ENCODE results near the gene TSHZ2.
A peak's percentile ranks its signal among the peaks of the same experiment; 100 is the strongest.
"Not testable (repeated sequence)": the region's sequence is repeated elsewhere in the genome, so short reads cannot be mapped to it uniquely, and the experiment has no call there.

TSHZ2 gene

GRCh38 chr20:53023732-53024520 is 51.8 kb downstream of the TSHZ2 start:
- H3K4me3 ChIP-seq (ENCODE audit: low read depth, low read length) = no peak overlapping the region
- no peaks in the 10 kb centered on the region for H3K36me3 ChIP-seq
- H3K27me3 ChIP-seq = no peaks in the 10 kb centered on the region
- no peaks in the 10 kb centered on the region for H3K9me3 ChIP-seq
- DNase-seq = no peak
- peaks cover 11% of the 10 kb centered on the region for H3K4me1 ChIP-seq
- TF ChIP-seq CTCF (IDR thresholded peaks at IDR 0.05; ENCODE audit: low read depth, low read length) = no peak

GRCh38 chr20:53024653-53025052 is 52.5 kb downstream of the TSHZ2 start:
- not testable (repeated sequence) for H3K27me3 ChIP-seq; H3K9me3 ChIP-seq; H3K4me3 ChIP-seq (ENCODE audit: low read depth, low read length); DNase-seq; H3K36me3 ChIP-seq
- peaks cover 11% of the 10 kb centered on the region for H3K4me1 ChIP-seq

- no peak for DNase-seq
- no peaks in the 10 kb centered on the region for H3K36me3 ChIP-seq
- H3K27me3 ChIP-seq = no peaks in the 10 kb centered on the region
- no peak for TF ChIP-seq CTCF (IDR thresholded peaks at IDR 0.05; ENCODE audit: low read depth, low read length)
- H3K9me3 ChIP-seq = no peaks in the 10 kb centered on the region
- no peak overlapping the region for H3K4me3 ChIP-seq (ENCODE audit: low read depth, low read length)
- H3K4me1 ChIP-seq = no peaks in the 10 kb centered on the region; the same call in 1 of the 2 replicates
These were observed 54.9 kb downstream of the TSHZ2 start for GRCh38 chr20:53027089-53027488.

GRCh38 chr20:53028337-53029007 is 56.3 kb downstream of the TSHZ2 start:
- Histone ChIP-seq H3K9me3 (no peaks in the 10 kb centered on the region), H3K36me3 (no peaks in the 10 kb centered on the region), H3K4me1 (no peaks in the 10 kb centered on the region; the same call in 1 of the 2 replicates), H3K27me3 (no peaks in the 10 kb centered on the region), H3K4me3 (ENCODE audit: low read depth, low read length) (no peak overlapping the region)
- no peak for DNase-seq
- TF ChIP-seq CTCF (IDR thresholded peaks at IDR 0.05; ENCODE audit: low read depth, low read length) = no peak

- H3K4me1 ChIP-seq = no peaks in the 10 kb centered on the region; the same call in 1 of the 2 replicates
- no peak overlapping the region for H3K4me3 ChIP-seq (ENCODE audit: low read depth, low read length)
- no peaks in the 10 kb centered on the region for H3K27me3 ChIP-seq
- H3K36me3 ChIP-seq = no peaks in the 10 kb centered on the region
- no peak for DNase-seq
- TF ChIP-seq CTCF (IDR thresholded peaks at IDR 0.05; ENCODE audit: low read depth, low read length) = peak; percentile 11; the same call in 1 of the 2 replicates
- no peaks in the 10 kb centered on the region; the same call in 1 of the 2 replicates for H3K9me3 ChIP-seq
These were observed 57.9 kb downstream of the TSHZ2 start for GRCh38 chr20:53030061-53030460.

- no peak for TF ChIP-seq CTCF (IDR thresholded peaks at IDR 0.05; ENCODE audit: low read depth, low read length)
- no peak for DNase-seq
- no peak overlapping the region for H3K4me3 ChIP-seq (ENCODE audit: low read depth, low read length)
- no peaks in the 10 kb centered on the region for H3K27me3 ChIP-seq
- H3K9me3 ChIP-seq = no peaks in the 10 kb centered on the region; the same call in 1 of the 2 replicates
- no peaks in the 10 kb centered on the region for H3K36me3 ChIP-seq
- H3K4me1 ChIP-seq = peaks cover 3% of the 10 kb centered on the region
These were observed 59.9 kb downstream of the TSHZ2 start for GRCh38 chr20:53032046-53032445.
